H1 (cell line): ENCODE results near the gene TMEM255B.

Experiments used
- CTCF ChIP-seq, 3 experiments: IDR thresholded peaks; 1 replicate in 2 of 3; 2 replicates in 1 of 3; pipeline versions ENCODE4 v1.5.1 to v1.6.1; 2011; ENCODE audit warnings: low read length in 3 of 3, mild to moderate bottlenecking in 3 of 3, inconsistent platforms in 2 of 3, low read depth in 1 of 3, moderate library complexity in 1 of 3; ENCODE audit not compliant: insufficient read depth in 1 of 3; ENCODE audit errors: control extremely low read depth in 1 of 3
- EP300 ChIP-seq, 2 experiments: IDR thresholded peaks; 1 replicate in 1 of 2; 2 replicates in 1 of 2; pipeline ENCODE4 v1.6.1; 2011 to 2012; ENCODE audit warnings: low read depth in 2 of 2, low read length in 2 of 2, mild to moderate bottlenecking in 2 of 2, borderline replicate concordance in 1 of 2, inconsistent platforms in 1 of 2, moderate library complexity in 1 of 2
- MAX ChIP-seq: IDR thresholded peaks from 2 replicates; pipeline ENCODE4 v1.6.1; 2012; ENCODE audit warnings: inconsistent platforms
- POLR2A ChIP-seq, 2 experiments: IDR thresholded peaks; 1 replicate in 1 of 2; 2 replicates in 1 of 2; pipeline ENCODE4 v1.6.1; 2011; ENCODE audit warnings: low read depth in 2 of 2, low read length in 2 of 2, mild to moderate bottlenecking in 2 of 2; ENCODE audit errors: control extremely low read depth in 1 of 2
- POLR2AphosphoS5 ChIP-seq: IDR thresholded peaks from 2 replicates; pipeline ENCODE4 v1.6.1; 2011; ENCODE audit warnings: low read depth, low read length
- RFX5 ChIP-seq: IDR thresholded peaks from 2 replicates; pipeline ENCODE4 v1.6.1; 2011; ENCODE audit warnings: low read depth, low read length, improper control_type of control experiment, borderline replicate concordance
- SP1 ChIP-seq: IDR thresholded peaks from 2 replicates; pipeline ENCODE4 v1.6.1; 2011; ENCODE audit warnings: low read depth, low read length

- TF ChIP-seq MAX (no peak), CTCF (IDR thresholded peaks at IDR 0.05; ENCODE audit: control extremely low read depth in 1 of 3, insufficient read depth in 1 of 3, low read depth in 1 of 3, low read length in 3 of 3) (no peak), SP1 (no peak), POLR2A (IDR thresholded peaks at IDR 0.05; ENCODE audit: control extremely low read depth in 1 of 2, low read depth in 2 of 2, low read length in 2 of 2) (no peak), POLR2AphosphoS5 (no peak), RFX5 (no peak), EP300 (IDR thresholded peaks at IDR 0.05; ENCODE audit: borderline replicate concordance in 1 of 2, low read depth in 2 of 2, low read length in 2 of 2) (no peak)
Measured at GRCh38 chr13:113749967-113750366, 9.1 kb upstream of the TMEM255B start.
